ENCODE results near the gene ERP27.

GRCh38 chr12:14960548-14961465 is 22.5 kb upstream of the ERP27 start:
- TF ChIP-seq POLR2A (IDR thresholded peaks at IDR 0.05; ENCODE audit: low read depth) = no peak
- no peak for TF ChIP-seq CTCF (IDR thresholded peaks at IDR 0.05)
- TF ChIP-seq EP300 (IDR thresholded peaks at IDR 0.05) = no peak
